Body of pancreas (tissue), 4 donors: ENCODE data around the gene SP110.

Experiments
- CTCF ChIP-seq, 7 experiments: fragments of 450-650 bp in 4 of 7; fragments of 200-600 bp in 3 of 7; sonication (generic) in 3 of 7; IDR thresholded peaks; one replicate each; pipeline ENCODE4 v1.5.1; 2016 to 2019; ENCODE audit warnings: antibody characterized with exemption in 7 of 7
- POLR2A ChIP-seq, 3 donors: fragments of 450-650 bp; IDR thresholded peaks; one replicate each; pipeline ENCODE4 v1.6.1; 2016; ENCODE audit warnings: antibody characterized with exemption in 3 of 3, mild to moderate bottlenecking in 2 of 3

- no peak for TF ChIP-seq CTCF (IDR thresholded peaks at IDR 0.05)
- no peak for TF ChIP-seq POLR2A (IDR thresholded peaks at IDR 0.05)
Measured at GRCh38 chr2:230234122-230234722, 14.4 kb upstream of the SP110 start.
